Ascending aorta (tissue), 2 donors: ENCODE data around the gene SLC16A4. TPM values are rescaled to one million over a fixed set of nuclear protein-coding genes. Genes with fewer than 3 reads are reported as not detected.
A peak's percentile ranks its signal among the peaks of the same experiment; 100 is the strongest.

Experiments used
- DNase-seq, 2 donors: peaks; one replicate each; pipeline ENCODE4 v3.0.0-alpha.2; 2019; ENCODE audit warnings: low spot score in 2 of 2
- H3K27ac ChIP-seq, 2 donors: fragments of 200-600 bp; sonication (generic); one replicate each; pipeline ENCODE4 v1.5.1; 2016 to 2017; ENCODE audit warnings: mild to moderate bottlenecking in 1 of 2
- H3K27me3 ChIP-seq: fragments of 200-600 bp; sonication (generic); one replicate; pipeline ENCODE4 v1.5.1; 2017
- H3K36me3 ChIP-seq, 2 donors: fragments of 200-600 bp; sonication (generic); one replicate each; pipeline ENCODE4 v1.5.1; 2016
- H3K4me1 ChIP-seq, 2 donors: fragments of 200-600 bp; sonication (generic); one replicate each; pipeline ENCODE4 v1.5.1; 2016 to 2017; ENCODE audit warnings: mild to moderate bottlenecking in 1 of 2
- H3K4me3 ChIP-seq, 2 donors: fragments of 200-600 bp; sonication (generic); one replicate each; pipeline ENCODE4 v1.5.1; 2016 to 2017; ENCODE audit warnings: mild to moderate bottlenecking in 1 of 2
- H3K9me3 ChIP-seq, 2 donors: fragments of 200-600 bp; sonication (generic); one replicate each; pipeline ENCODE4 v1.5.1; 2016
- intact Hi-C: fragments of 100-400 bp; cut with DNase I; formaldehyde crosslinking; loops from one replicate; pipeline ENCODE4 v1.15.1; 2023
- total RNA-seq: library from RNA; depleted of rRNA; stranded (reverse); fragments of >200 nt; gene quantifications from one replicate; pipeline ENCODE4 v1.1.0, GENCODE V29; 2016
- TF ChIP-seq, protein P1 (sequence below), 3 experiments: fragments of 200-600 bp in 2 of 3; fragments of 450-650 bp in 1 of 3; sonication (generic) in 2 of 3; IDR thresholded peaks; one replicate each; pipeline ENCODE4 v1.5.1; 2016 to 2019; ENCODE audit warnings: antibody characterized with exemption in 3 of 3, mild to moderate bottlenecking in 1 of 3, moderate library complexity in 1 of 3

SLC16A4 gene
- total RNA-seq, 1 donor from 2014 or later: 5.6 TPM

DNA sequence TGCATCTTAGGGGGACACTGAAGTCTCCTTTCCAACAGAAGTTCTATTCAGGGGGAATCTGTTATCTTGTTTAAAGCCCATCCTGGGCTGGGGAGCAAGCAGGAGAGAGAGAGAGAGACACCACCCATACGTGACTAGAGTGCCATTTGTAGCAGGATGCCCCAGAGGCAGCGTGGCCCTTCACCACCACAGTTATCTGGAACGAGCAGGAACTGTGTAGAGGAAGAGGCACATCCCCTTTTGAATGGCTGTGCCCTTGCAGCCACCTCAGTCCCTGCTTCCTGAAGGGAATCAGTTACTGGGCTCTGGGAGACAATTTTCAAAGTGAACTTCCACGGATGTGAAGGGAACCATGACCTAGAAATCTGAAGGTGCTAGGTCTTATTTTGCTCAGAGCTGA lies 36.0 kb upstream of the SLC16A4 start:
- H3K27me3 ChIP-seq: no peaks in the 10 kb centered on the region
- intact Hi-C loops: no loop called here
- no peaks in the 10 kb centered on the region for H3K4me1 ChIP-seq
- H3K27ac ChIP-seq: no peak overlapping the region
- no peak overlapping the region for H3K4me3 ChIP-seq
- TF ChIP-seq, protein P1, sequence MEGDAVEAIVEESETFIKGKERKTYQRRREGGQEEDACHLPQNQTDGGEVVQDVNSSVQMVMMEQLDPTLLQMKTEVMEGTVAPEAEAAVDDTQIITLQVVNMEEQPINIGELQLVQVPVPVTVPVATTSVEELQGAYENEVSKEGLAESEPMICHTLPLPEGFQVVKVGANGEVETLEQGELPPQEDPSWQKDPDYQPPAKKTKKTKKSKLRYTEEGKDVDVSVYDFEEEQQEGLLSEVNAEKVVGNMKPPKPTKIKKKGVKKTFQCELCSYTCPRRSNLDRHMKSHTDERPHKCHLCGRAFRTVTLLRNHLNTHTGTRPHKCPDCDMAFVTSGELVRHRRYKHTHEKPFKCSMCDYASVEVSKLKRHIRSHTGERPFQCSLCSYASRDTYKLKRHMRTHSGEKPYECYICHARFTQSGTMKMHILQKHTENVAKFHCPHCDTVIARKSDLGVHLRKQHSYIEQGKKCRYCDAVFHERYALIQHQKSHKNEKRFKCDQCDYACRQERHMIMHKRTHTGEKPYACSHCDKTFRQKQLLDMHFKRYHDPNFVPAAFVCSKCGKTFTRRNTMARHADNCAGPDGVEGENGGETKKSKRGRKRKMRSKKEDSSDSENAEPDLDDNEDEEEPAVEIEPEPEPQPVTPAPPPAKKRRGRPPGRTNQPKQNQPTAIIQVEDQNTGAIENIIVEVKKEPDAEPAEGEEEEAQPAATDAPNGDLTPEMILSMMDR (IDR thresholded peaks at IDR 0.05): no peak
- no peaks in the 10 kb centered on the region for H3K9me3 ChIP-seq
- peak in 1 of 2 donors; percentile 50 for DNase-seq
- H3K36me3 ChIP-seq: no peaks in the 10 kb centered on the region

DNA sequence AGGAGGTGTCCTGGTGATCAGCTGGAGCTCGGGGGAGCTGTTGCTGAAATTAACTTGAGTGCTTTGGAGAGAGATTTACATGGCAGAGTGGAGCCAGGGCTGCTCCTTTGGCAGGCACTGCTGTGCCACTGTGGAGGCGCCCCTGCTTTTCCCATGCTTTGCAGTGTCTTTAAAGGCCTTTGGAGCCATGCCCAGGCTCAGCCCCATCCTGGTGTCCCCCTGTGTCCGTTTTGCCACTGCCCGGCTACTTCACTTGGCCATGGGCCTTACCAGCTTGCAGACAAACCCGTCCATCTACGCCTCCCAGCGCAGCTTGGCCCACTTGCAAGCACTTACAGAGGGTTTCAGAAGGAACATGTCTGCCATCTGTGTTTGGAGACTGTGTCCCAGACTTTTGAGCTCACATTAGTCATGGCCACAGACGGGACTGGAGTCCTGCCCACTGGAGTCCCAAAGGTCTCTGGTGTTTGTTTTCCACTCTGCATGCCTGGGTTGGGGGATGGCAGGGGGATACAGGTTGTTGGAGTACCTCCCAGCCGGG lies 34.9 kb upstream of the SLC16A4 start:
- no peaks in the 10 kb centered on the region for H3K4me1 ChIP-seq
- TF ChIP-seq, protein P1 (IDR thresholded peaks at IDR 0.05): no peak
- DNase-seq: no peak

DNA sequence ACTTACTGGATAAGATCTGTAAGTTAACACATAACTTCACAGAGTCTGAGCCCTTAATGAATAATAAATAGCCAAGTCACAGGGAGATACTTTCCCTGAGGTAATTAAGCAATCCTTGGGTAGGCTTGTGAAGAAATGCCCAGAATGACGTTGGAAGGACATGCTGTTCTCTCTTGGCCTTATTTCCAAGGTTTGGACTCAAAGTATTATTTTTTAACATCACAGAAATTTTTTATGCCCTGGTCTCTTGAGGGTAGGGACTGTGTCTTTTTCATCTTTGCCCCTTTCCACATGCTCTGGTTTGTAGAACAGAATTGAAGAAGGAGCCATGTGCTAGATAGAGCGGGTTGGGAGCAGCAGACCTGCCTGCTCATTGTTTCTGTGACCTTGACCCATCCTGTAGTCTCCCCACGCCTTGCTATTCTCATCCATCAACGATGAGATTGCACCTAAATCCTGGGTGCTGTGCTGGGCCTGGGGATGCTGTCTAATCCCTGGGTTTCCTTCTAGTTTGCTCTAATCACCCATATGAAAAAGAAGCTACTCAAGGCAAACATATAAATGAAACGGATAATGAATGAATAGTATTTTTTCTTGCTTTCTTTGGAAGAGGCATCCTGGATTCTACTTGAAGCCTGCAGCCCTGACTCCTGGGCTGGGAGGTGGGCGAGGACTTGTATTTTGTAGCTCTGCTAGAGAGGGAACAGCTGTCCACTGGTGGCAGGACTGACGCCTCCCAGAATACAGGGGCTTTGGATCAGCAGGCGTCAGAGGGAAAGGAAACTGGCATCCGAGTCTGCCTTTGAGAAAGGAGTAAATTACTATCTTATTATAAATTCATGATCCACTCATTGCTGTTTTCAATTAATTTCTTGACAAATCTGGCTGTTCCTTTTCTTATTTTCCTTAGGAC lies 34.1 kb upstream of the SLC16A4 start:
- no peaks in the 10 kb centered on the region for H3K9me3 ChIP-seq
- no peak for DNase-seq
- H3K27me3 ChIP-seq: no peaks in the 10 kb centered on the region
- H3K27ac ChIP-seq: no peak overlapping the region
- H3K36me3 ChIP-seq: no peaks in the 10 kb centered on the region
- intact Hi-C loops: no loop called here
- no peaks in the 10 kb centered on the region for H3K4me1 ChIP-seq
- TF ChIP-seq, protein P1 (IDR thresholded peaks at IDR 0.05): no peak
- H3K4me3 ChIP-seq: no peak overlapping the region

More for the DNA sequence above, 34.9 kb upstream of the SLC16A4 start:
- intact Hi-C loops: no loop called here
- H3K36me3 ChIP-seq: no peaks in the 10 kb centered on the region
- no peak overlapping the region for H3K4me3 ChIP-seq
- H3K27me3 ChIP-seq: no peaks in the 10 kb centered on the region
- H3K27ac ChIP-seq: no peak overlapping the region
- H3K9me3 ChIP-seq: no peaks in the 10 kb centered on the region

DNA sequence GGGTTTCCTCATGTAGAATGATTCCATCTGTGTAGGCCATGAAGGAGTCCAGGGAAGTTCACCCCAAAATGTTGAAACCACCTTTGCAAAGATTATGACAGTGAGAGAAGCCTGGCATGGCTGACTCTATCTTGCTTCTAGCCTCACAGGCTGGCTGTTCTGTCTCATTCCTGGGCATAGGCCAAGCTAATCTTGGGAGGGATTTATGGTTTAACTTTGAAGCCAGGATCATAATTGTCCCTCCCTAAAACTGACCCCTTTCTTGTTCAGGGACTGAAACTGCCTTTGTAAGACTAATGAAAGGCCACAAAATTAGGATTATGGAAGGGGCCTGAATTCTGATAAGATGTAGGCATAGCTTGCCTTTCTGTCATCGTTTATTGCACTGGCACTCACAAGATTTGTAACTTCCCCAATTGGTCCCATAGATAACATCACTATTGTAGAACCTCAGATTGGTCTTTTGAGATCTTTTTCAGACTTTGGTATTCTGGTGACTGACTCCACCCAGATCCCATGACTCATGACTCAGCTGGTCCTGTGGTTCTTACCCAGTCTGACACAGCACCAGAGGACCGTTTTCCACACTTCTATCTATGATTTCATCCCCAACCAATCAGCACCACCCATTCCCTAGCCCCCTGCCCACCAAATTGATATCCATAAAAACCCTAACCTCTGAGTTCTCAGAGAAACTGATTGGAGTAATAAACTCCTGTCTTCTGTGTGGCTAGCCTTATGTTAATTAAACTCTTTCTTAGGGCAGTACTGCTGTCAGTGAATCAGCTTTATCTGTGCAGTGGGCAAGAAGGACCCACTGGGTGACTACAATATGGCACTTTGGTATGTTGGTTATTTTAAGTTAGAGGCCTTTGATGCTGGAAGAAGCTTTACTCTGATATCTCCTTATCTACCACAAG lies 30.3 kb upstream of the SLC16A4 start:
- intact Hi-C loops: no loop called here
- H3K27ac ChIP-seq: no peak overlapping the region
- no peaks in the 10 kb centered on the region for H3K27me3 ChIP-seq
- TF ChIP-seq, protein P1 (IDR thresholded peaks at IDR 0.05): no peak
- H3K4me1 ChIP-seq: no peaks in the 10 kb centered on the region
- no peak for DNase-seq
- H3K9me3 ChIP-seq: no peaks in the 10 kb centered on the region
- H3K4me3 ChIP-seq: no peak overlapping the region
- no peaks in the 10 kb centered on the region for H3K36me3 ChIP-seq

DNA sequence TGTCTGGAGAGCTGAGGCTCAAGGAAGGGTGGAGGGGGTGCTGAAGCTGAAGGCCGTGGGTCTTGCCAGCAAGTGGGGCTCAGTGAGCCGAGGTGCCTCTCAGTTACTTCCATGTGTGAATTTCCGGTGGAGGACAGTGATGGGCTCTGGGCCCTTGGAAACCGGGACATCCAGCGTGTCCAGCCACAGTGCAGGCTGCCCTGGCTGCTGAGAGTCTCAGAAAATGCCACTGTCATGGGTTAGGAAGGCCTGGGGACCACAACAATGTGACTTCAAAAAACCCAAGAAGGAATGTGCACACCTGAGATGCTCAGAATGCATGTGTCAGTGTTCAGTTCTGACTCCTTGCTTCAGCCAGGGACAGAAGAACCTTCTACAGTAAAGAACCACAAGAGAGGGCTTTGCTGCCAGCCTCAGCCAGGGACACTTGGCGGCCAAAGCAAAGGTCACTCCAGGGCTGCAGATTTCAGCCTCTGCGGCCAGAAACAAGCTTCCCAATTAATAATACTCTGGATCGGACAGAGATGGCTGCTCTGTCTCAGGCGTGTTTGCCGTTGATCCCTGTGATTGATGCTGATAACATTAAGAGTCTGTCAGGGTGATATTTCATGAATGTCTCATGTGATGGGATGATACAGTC lies 29.3 kb upstream of the SLC16A4 start:
- Histone ChIP-seq H3K27ac (no peak overlapping the region), H3K9me3 (no peaks in the 10 kb centered on the region), H3K4me3 (no peak overlapping the region), H3K4me1 (no peaks in the 10 kb centered on the region), H3K27me3 (no peaks in the 10 kb centered on the region), H3K36me3 (no peaks in the 10 kb centered on the region)
- TF ChIP-seq, protein P1 (IDR thresholded peaks at IDR 0.05): no peak
- intact Hi-C loops: no loop called here
- no peak for DNase-seq
